HG03432 (cell line): ENCODE results near the gene GPRIN2.
"Not testable (repeated sequence)": the region's sequence is repeated elsewhere in the genome, so short reads cannot be mapped to it uniquely, and the experiment has no call there.

Source experiments
- ATAC-seq: cut with Tn5 transposase; IDR thresholded peaks from one replicate; pipeline ENCODE4 v1.9.1; 2021; ENCODE audit warnings: mild to moderate bottlenecking, moderate library complexity; ENCODE audit not compliant: unreplicated experiment

Gene GPRIN2

DNA sequence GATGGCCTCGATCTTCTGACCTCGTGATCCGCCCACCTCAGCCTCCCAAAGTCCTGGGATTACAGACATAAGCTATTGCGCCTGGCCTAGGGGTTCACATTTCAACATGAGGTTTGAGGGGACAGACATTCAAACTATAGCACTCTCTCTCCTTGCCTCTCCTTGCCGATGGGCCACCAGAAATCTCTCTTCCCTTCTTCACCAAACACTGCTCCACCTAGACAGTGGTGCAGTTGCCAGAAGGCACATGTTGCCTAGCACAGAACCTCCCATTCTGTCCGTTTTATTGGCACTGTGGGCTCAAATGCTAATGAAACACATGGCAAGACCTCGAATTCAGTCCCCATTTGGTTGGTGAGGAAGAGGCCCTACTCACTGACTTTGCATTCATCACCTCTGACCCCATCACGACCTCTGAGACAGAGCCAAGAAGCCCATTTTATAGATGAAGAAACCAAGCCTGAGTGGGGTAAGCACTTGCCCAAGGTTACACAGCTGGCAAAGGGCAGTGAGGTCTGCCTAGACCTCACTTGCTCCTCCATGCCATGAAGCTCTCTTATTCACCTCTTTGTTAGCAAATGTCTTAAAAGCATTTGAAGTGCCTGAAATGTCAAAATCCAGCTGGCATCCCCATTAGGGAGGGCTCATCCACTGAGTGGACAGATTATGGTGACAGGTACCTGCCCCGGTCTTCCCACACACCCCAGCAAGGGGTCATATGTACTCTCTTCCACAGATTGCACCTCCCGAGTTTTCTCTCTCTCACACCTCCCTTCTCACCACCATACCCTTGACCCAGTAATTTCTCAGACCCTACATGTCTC lies 34.0 kb downstream of the GPRIN2 start:
- no peak for ATAC-seq

DNA sequence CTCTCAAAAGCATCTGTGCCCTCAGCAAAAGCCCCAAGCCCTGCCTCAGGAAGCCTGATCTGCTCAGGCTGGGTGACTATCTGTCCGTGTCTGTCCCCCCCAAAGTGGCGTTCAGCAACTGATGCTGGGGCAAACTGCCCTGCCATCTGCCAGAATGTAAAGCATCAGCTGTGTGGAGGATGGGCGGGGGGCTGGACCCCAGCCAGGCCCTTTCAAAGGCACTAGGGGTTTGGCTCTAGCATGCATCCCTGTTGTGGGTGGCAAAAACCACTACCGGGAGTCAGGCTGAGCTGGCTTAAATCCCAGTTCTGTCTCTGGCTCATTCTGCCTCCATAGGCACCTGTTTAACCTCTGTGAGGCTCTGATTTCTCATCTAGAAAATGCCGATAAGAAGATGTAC lies 35.5 kb downstream of the GPRIN2 start:
- ATAC-seq: no peak

DNA sequence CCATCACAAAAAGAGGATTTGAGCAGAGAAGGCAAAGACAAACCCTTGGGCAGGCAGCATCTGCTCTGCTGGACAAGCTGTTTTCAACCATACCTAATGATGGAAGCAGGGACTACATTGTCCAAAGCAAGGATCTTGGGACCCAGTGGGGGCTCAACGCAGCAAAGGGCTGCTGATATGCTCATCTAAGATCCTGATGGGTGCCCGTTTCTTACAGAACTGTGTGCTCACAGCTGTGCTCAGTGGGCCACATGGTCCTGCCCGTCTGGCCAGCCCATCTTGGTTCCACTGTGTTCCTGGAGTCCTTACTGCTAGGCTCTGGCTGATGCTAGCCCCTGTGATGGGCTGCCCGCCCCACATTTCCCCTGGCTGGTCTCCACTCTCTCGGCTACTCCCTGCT lies 36.1 kb downstream of the GPRIN2 start:
- no peak for ATAC-seq

DNA sequence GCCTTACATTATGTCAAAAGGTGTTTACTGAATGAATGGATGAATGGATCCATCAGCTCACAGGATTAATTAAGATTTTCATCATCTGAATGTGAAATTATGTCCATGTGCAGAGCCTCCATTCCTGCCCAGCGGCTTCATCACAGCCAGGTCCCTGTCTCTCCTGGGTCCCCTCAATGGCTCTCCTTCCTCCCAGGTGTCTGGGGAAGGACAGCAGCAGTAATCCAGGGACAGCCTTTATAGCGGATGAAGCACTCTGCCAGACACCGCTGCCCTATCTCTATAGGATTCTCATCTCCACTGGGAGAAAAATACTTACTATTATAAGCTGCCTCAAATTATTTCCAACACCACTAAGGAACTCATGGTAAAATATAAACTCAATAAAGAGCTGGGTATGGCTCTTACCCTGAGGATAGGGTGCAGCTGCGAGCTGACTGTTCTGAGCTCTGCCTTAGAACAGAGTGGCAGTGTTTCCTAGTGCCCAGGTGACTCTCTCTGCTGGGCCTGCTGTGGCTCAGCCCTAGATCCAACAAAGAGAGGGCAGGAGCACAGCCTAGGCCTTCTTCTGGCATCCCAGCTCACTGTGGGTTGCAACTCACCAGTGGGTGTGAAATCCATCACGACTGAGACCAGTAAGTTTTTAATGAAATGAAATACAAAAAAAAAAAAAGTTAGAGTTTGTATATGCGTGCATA lies 38.3 kb downstream of the GPRIN2 start:
- no peak for ATAC-seq

DNA sequence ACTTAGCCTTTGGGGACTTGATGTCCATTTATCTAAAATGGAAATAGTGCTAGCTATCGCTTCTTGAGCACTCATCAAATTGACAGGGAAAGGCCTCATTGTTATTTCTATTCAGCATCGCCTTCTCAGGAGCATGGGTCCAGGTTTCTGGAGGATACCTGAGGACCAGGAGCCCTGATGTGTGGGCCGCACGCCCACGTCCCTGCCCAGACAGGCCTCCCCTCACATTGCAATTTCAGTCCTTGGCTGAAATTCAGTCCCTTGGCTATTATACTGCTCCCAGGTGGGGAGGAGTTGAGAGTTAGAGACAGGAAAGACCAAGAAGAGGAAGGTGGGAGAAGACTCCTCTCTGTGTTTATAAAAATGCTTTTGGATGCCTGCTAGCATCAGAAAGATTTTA lies 38.9 kb downstream of the GPRIN2 start:
- ATAC-seq: no peak

DNA sequence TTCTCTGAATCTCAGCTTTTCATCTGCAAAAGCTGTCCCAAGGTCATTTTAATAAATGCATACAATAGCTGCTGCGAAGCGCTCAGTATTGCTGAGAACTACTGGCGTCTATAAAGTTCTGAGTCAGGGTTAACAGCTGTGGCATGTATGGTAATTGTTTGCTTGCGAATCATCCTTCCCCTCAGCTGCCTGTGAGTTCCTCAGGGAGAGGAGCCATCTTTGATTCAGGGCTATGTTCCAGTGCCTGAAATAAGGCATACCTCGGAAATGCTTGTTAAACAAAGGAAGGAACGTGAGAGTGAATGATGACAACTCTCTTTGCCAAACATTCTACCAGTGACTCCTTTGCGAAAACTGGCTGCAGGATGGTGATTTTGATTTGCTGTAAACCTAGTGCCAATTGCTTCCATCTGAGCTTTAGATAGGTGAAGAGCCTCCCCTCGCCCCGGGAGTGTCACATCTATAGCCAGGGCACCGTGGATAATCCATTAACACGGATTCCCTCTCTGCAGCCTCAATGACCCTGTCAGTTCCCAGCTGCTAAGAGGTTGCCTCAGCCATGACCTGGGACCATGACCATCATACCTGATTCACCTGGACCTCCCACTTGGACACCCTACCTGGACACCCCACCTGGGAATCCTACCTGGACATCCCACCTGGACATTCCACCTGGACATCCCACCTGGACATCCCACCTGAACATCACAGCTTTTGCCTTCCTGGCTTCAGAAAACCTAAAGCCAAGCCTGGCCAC lies 39.6 kb downstream of the GPRIN2 start:
- no peak for ATAC-seq

DNA sequence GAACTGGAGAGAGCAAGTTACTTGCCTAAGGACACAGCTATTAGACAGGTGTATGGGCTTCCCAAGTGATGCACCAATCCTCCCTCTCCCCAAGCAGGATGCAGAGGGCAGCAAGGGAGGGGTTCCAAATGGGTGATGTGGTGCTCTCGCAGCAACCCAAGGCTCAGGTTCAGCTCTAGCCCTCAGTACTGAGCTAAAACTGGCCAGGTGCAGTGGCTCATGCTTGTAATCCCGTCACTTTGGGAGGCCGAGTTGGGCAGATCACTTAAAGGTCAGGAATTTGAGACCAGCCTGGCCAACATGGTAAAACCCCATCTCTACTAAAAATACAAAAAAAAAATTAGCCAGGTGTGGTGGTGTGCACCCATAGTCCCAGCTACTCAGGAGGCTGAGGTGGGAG lies 40.7 kb downstream of the GPRIN2 start:
- ATAC-seq: no peak

DNA sequence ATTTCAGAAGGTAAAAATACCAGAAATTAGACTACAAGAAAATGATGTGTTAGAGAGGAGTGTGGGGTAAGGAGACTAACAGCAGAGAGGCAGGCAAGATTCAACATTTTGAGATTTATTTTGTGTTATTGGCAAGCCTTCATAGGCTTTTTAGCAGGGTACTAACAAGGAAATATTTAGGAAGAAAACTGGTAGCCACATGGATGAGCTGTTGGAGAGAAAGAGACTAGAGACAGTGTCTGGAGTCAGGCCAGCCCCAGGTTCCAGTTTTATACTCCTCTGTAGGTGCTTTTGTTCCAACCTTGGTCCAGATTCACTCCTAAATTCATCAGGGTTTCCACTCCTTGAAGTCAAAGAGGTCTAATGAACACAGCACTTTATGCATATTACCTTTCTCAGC lies 41.1 kb downstream of the GPRIN2 start:
- no peak for ATAC-seq

DNA sequence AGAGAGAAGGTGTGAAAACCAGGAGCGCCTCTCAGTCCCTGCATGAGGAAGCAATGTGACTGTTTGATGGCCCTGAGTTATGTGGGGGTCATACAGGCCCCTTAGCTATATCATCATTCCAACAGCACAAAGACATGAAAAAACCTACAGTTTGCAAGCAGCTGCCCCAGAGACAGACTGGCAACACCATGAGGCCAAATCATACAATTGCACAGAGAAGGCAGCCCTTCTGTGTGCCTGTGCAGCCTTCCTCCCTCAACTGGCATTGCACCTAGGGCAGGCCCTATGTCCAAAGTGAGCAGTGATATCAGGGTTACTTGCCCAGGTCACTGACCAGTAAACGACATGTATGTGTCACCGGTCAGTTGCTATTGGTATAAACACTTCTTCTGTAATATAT lies 41.6 kb downstream of the GPRIN2 start:
- ATAC-seq: no peak

DNA sequence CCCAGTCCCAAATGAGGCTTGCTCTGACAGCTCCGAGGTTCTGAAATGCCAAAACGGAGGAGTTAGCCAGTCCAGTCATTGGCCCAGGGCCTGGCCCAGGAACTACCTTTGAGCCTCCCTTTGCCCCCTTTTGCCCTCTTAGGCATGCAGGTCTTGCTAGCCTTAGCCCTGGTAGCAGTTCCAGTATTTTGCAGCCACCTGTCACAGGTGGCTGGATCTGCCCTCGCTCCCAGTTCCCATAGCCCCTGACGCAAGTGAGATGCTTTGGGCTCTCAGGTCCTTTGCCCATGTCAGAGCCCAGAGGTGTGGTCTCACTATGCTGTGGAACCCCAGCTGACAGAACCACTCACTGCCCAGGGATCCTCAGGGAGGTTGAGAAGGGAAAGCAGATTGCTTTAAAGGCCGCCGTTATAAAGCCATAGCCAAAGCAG lies 42.0 kb downstream of the GPRIN2 start:
- no peak for ATAC-seq

DNA sequence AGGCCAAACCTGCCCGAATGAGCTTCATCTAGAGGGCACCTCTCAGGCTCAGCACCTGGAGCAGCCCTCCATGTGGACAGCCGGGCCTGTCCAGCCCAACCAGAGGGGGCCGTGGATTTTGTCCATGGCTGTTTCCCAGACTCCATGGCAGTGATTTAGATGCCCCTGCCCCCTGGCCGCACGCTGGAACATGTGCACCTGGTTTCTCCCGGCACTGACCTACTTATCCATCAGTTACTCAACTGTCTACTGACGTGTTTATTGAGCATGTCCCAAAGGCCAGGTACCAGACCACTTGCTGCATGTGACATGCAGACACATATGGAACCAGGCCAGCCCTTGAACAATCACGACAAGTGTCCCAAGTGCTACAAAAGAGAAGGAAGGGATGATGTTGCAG lies 43.1 kb downstream of the GPRIN2 start:
- ATAC-seq: not testable (repeated sequence)

DNA sequence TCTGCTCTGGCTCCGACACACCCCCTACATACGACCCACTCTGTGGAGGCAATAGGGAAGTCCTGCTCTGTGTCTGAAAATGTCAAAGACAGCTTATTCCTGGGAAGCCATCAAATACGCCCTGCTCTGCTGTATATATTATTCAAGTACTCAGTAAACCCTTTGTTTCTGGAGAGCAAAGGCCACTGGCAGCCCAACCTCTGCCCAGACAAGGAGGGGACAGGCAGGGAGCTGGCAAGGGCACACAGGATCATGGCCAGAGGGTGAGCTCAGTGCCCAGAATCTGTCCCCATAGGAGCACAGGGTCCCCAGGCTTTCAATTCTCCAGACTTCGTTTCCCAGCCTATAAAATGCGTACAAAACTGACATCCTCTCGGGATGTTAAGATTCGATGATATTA lies 43.7 kb downstream of the GPRIN2 start:
- ATAC-seq: not testable (repeated sequence)

DNA sequence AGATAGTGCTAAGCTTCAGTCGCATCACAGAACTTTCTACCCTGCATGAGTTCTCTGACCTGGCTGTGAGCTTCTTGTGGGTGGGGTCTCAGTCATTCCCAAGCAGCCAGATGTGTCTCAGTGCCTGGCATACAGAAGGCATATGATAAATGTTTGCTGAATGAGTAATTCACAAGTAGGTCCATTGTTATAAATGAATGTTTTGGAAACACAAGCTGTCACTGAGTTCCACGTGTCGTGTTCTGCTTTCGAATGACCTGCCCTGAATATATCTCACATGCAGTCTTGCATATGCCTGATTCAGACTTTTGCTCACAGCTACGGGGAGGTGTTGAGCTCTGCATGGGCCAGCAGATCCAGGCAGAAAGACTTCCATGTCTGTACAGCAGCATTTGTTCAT lies 44.5 kb downstream of the GPRIN2 start:
- ATAC-seq: not testable (repeated sequence)
